Mucosa of rectum (tissue), 2 donors: ENCODE data around the gene MFN2.
"Not testable (repeated sequence)": the region's sequence is repeated elsewhere in the genome, so short reads cannot be mapped to it uniquely, and the experiment has no call there.

Experiments used
- H3K27ac ChIP-seq, 2 donors: one replicate each; pipeline ENCODE4 v1.7.0; 2013; ENCODE audit warnings: inconsistent platforms in 2 of 2, low read depth in 2 of 2, low read length in 2 of 2
- H3K27me3 ChIP-seq, 2 donors: one replicate each; pipeline ENCODE4 v1.7.0; 2013; ENCODE audit warnings: low read length in 2 of 2; ENCODE audit not compliant: control insufficient read depth in 2 of 2, insufficient read depth in 2 of 2
- H3K36me3 ChIP-seq, 2 donors: one replicate each; pipeline ENCODE4 v1.7.0; 2013; ENCODE audit warnings: low read length in 2 of 2; ENCODE audit not compliant: control insufficient read depth in 2 of 2, insufficient read depth in 2 of 2
- H3K4me1 ChIP-seq, 2 donors: one replicate each; pipeline ENCODE4 v1.7.0; 2013; ENCODE audit warnings: low read length in 2 of 2, mild to moderate bottlenecking in 1 of 2; ENCODE audit not compliant: control insufficient read depth in 2 of 2, insufficient read depth in 2 of 2
- H3K4me3 ChIP-seq, 2 donors: one replicate each; pipeline ENCODE4 v1.7.0; 2013; ENCODE audit warnings: low read length in 2 of 2
- H3K9ac ChIP-seq, 2 donors: one replicate each; pipeline ENCODE4 v1.7.0; 2013; ENCODE audit warnings: low read length in 2 of 2, low read depth in 1 of 2, mild to moderate bottlenecking in 1 of 2
- H3K9me3 ChIP-seq, 2 donors: one replicate each; pipeline ENCODE4 v1.7.0; 2013; ENCODE audit warnings: low read length in 2 of 2; ENCODE audit not compliant: control insufficient read depth in 2 of 2
- donor health status: healthy.
- donor health status: Normal muscosa, but diverticular disease.

MFN2 gene

GRCh38 chr1:12008355-12008754 is 28.1 kb downstream of the MFN2 start:
- H3K9ac ChIP-seq, H3K4me1 ChIP-seq, H3K9me3 ChIP-seq, H3K4me3 ChIP-seq, H3K27me3 ChIP-seq, H3K27ac ChIP-seq: not testable (repeated sequence)
- H3K36me3 ChIP-seq, result peaks cover 68 to 81% of the 10 kb centered on the region in 2 donors

GRCh38 chr1:12009318-12009947 is 29.2 kb downstream of the MFN2 start:
- H3K4me3 ChIP-seq, result no peak overlapping the region
- H3K9me3 ChIP-seq, result no peaks in the 10 kb centered on the region
- H3K27ac ChIP-seq, result no peak overlapping the region
- no peaks in the 10 kb centered on the region for H3K27me3 ChIP-seq
- H3K36me3 ChIP-seq, result peaks cover 59 to 71% of the 10 kb centered on the region in 2 donors
- H3K4me1 ChIP-seq, result no peaks in the 10 kb centered on the region
- H3K9ac ChIP-seq, result no peak overlapping the region

GRCh38 chr1:12010746-12011570 is 30.7 kb downstream of the MFN2 start:
- Histone ChIP-seq H3K36me3 (peaks cover 50 to 56% of the 10 kb centered on the region in 2 donors), H3K9me3 (no peaks in the 10 kb centered on the region), H3K27ac (no peak overlapping the region), H3K9ac (no peak overlapping the region), H3K4me1 (no peaks in the 10 kb centered on the region), H3K4me3 (no peak overlapping the region), H3K27me3 (no peaks in the 10 kb centered on the region)

- H3K36me3 ChIP-seq, result peaks cover 40 to 48% of the 10 kb centered on the region in 2 donors
- H3K4me3 ChIP-seq, result no peak overlapping the region
- no peaks in the 10 kb centered on the region for H3K27me3 ChIP-seq
- H3K9me3 ChIP-seq, result no peaks in the 10 kb centered on the region
- no peak overlapping the region for H3K9ac ChIP-seq
- peaks cover 0 to 3% of the 10 kb centered on the region in 2 donors for H3K4me1 ChIP-seq
- no peak overlapping the region for H3K27ac ChIP-seq
Observed at GRCh38 chr1:12011998-12012397, 31.8 kb downstream of the MFN2 start.

DNA sequence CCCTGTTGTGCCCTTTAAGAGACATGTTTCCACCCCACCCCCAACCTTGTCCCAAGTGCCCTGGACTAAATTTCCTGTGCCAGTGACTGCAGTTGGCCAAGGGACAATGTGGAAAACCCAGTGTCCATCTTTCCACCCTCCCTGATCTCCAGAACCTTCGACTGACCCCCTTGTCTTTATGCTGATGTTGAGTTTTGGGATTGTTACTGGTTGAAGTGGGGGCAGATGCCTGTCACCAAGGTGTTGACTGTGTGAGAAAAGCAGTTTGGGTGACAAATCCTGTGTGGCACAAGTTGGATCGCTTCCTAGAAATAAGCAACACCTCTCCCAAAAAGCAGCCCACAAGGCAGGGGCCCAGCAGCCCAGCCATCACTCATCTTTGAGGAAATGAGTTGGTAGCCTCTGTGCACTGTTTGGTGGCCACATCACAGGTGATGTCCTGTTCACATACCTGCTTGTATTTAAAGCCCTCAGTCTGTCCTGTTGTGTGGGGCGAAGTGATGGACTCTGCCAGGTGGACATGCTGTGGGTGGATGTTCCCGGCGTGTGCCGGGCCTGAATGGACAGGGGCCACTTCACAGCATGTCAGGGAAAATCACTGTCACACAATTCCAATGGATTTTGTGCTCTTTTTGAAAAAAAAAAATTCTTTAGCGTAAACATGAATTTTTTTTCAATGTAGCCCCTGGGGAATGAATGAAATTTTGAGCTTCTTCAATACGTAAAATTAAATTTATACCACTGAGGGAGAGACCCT is 32.5 kb downstream of the MFN2 start:
- H3K4me3 ChIP-seq, result no peak overlapping the region
- peaks cover 34 to 40% of the 10 kb centered on the region in 2 donors for H3K36me3 ChIP-seq
- H3K9me3 ChIP-seq, result no peaks in the 10 kb centered on the region
- H3K27ac ChIP-seq, result no peak overlapping the region
- no peak overlapping the region for H3K9ac ChIP-seq
- peaks cover 0 to 3% of the 10 kb centered on the region in 2 donors for H3K4me1 ChIP-seq
- H3K27me3 ChIP-seq, result no peaks in the 10 kb centered on the region

DNA sequence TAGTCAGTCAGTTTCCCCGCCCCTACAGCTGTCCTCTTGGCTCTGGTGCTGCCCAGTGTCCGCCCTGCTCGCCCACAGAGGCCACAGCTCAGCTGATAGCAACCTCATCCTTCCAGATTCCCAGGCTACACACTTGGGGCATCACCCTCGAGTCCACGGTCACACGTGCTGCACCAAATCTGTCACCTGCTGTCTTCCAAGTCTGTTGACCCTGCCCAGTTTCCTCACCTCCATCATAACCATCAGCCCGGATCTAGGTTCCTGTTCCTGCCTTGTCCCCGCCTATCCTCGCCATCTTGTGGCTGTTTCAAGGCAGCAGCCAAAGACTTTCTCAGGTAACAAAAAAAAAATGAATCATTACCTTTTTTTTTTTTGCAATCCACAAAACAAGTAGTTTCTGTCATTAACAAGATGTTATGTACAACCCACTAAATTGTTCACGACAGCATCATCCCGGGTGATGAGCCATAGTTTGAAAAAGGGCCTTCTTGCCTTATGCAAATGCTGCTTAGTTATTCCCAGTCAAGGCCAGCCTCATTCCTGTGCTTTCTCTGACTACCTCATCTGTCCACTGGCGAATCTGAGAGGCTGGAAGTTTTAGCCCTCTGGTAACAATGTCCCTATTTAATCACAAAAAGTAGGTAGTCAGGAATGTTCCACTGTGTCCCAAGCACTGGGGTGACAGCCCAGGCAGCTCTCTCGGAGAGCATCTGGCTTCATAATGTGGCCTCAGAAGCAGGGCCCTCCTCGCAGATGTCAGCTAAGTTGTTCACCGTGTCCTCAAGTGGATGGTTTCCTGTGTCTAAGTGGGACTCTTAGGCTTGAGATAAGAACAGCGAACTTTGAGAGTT is 34.1 kb downstream of the MFN2 start:
- no peaks in the 10 kb centered on the region for H3K27me3 ChIP-seq
- H3K27ac ChIP-seq, result no peak overlapping the region
- H3K36me3 ChIP-seq, result peaks cover 30 to 37% of the 10 kb centered on the region in 2 donors
- no peak overlapping the region for H3K9ac ChIP-seq
- H3K9me3 ChIP-seq, result no peaks in the 10 kb centered on the region
- H3K4me1 ChIP-seq, result peaks cover 0 to 3% of the 10 kb centered on the region in 2 donors
- H3K4me3 ChIP-seq, result no peak overlapping the region

DNA sequence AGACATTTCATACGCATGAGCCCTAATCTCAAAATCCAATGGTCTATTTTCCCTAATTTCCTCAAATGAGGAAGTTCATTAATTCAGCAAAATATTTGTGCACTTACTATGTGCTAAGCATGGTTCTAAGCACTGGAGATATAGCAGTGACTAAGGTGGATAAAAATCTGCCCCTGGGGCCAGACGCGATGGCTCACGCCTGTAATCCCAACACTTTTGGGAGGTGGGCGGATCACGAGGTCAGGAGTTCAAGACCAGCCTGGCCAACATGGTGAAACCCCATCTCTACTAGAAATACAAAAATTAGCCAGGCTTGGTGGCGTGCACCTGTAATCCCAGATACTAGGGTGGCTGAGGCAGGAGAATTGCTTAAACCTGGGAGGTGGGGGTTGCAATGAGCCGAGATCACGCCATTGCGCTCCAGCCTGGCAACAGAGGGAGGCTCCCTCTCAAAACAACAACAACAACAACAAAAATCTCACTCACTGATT is 34.8 kb downstream of the MFN2 start:
- no peaks in the 10 kb centered on the region for H3K27me3 ChIP-seq
- no peaks in the 10 kb centered on the region for H3K9me3 ChIP-seq
- no peak overlapping the region for H3K27ac ChIP-seq
- H3K36me3 ChIP-seq, result peaks cover 26 to 31% of the 10 kb centered on the region in 2 donors
- peaks cover 3 to 6% of the 10 kb centered on the region in 2 donors for H3K4me1 ChIP-seq
- no peak overlapping the region for H3K4me3 ChIP-seq
- no peak overlapping the region for H3K9ac ChIP-seq

GRCh38 chr1:12015499-12015898 is 35.3 kb downstream of the MFN2 start:
- Histone ChIP-seq H3K9me3 (no peaks in the 10 kb centered on the region), H3K9ac (no peak overlapping the region), H3K36me3 (peaks cover 23 to 26% of the 10 kb centered on the region in 2 donors), H3K27ac (no peak overlapping the region), H3K4me3 (no peak overlapping the region), H3K27me3 (no peaks in the 10 kb centered on the region), H3K4me1 (peaks cover 6 to 10% of the 10 kb centered on the region in 2 donors)

- H3K27me3 ChIP-seq, result no peaks in the 10 kb centered on the region
- peaks cover 19 to 20% of the 10 kb centered on the region in 2 donors for H3K36me3 ChIP-seq
- no peak overlapping the region for H3K27ac ChIP-seq
- peaks cover 6 to 10% of the 10 kb centered on the region in 2 donors for H3K4me1 ChIP-seq
- H3K4me3 ChIP-seq, result no peak overlapping the region
- no peaks in the 10 kb centered on the region for H3K9me3 ChIP-seq
- no peak overlapping the region for H3K9ac ChIP-seq
Observed at GRCh38 chr1:12016182-12016581, 35.9 kb downstream of the MFN2 start.
